ENCODE data around the gene TFF2. TPM values are rescaled to one million over a fixed set of nuclear protein-coding genes. Genes with fewer than 3 reads are reported as not detected.

The TFF2 gene
- total RNA-seq, 1 donor, result not detected

- H3K36me3 ChIP-seq (ENCODE audit: insufficient read depth, low read length), result no peaks in the 10 kb centered on the region
- peaks cover 5% of the 10 kb centered on the region for H3K27me3 ChIP-seq (ENCODE audit: insufficient read depth, low read length)
- no peak overlapping the region for H3K4me3 ChIP-seq (ENCODE audit: insufficient read depth, low read length)
- H2AFZ ChIP-seq (ENCODE audit: low read length), result no peak overlapping the region
- TF ChIP-seq CTCF (IDR thresholded peaks at IDR 0.05; ENCODE audit: extremely low read depth, low read depth, low read length), result no peak
- H3K27ac ChIP-seq (ENCODE audit: low read depth, low read length), result no peak overlapping the region
- DNase-seq (ENCODE audit: insufficient read length, low spot score, missing footprints), result no peak
- no peaks in the 10 kb centered on the region for H3K79me2 ChIP-seq (ENCODE audit: insufficient read depth, low read length)
- H3K9me3 ChIP-seq (ENCODE audit: low read depth, low read length), result no peaks in the 10 kb centered on the region
- H3K4me1 ChIP-seq (ENCODE audit: insufficient read depth, low read length), result no peaks in the 10 kb centered on the region
- no peaks in the 10 kb centered on the region for H4K20me1 ChIP-seq (ENCODE audit: insufficient read depth, low read length)
- H3K4me2 ChIP-seq (ENCODE audit: insufficient read depth, low read length), result no peak overlapping the region
These were observed 50.7 kb downstream of the TFF2 start for GRCh38 chr21:42300045-42300583.

GRCh38 chr21:42299324-42300044, 51.3 kb downstream of the TFF2 start:
- Histone ChIP-seq H2AFZ (ENCODE audit: low read length) (no peak overlapping the region), H4K20me1 (ENCODE audit: insufficient read depth, low read length) (no peaks in the 10 kb centered on the region), H3K4me3 (ENCODE audit: insufficient read depth, low read length) (no peak overlapping the region), H3K9me3 (ENCODE audit: low read depth, low read length) (no peaks in the 10 kb centered on the region), H3K79me2 (ENCODE audit: insufficient read depth, low read length) (no peaks in the 10 kb centered on the region), H3K36me3 (ENCODE audit: insufficient read depth, low read length) (no peaks in the 10 kb centered on the region), H3K27ac (ENCODE audit: low read depth, low read length) (no peak overlapping the region), H3K27me3 (ENCODE audit: insufficient read depth, low read length) (peaks cover 5% of the 10 kb centered on the region), H3K4me2 (ENCODE audit: insufficient read depth, low read length) (no peak overlapping the region), H3K4me1 (ENCODE audit: insufficient read depth, low read length) (no peaks in the 10 kb centered on the region)
- no peak for TF ChIP-seq CTCF (IDR thresholded peaks at IDR 0.05; ENCODE audit: extremely low read depth, low read depth, low read length)
- DNase-seq (ENCODE audit: insufficient read length, low spot score, missing footprints), result peak; percentile 59

- peak; percentile 29 for DNase-seq (ENCODE audit: insufficient read length, low spot score, missing footprints)
- Histone ChIP-seq H3K27me3 (ENCODE audit: insufficient read depth, low read length) (no peaks in the 10 kb centered on the region), H3K9me3 (ENCODE audit: low read depth, low read length) (no peaks in the 10 kb centered on the region), H3K4me3 (ENCODE audit: insufficient read depth, low read length) (no peak overlapping the region), H3K27ac (ENCODE audit: low read depth, low read length) (no peak overlapping the region), H3K36me3 (ENCODE audit: insufficient read depth, low read length) (no peaks in the 10 kb centered on the region), H2AFZ (ENCODE audit: low read length) (no peak overlapping the region), H4K20me1 (ENCODE audit: insufficient read depth, low read length) (no peaks in the 10 kb centered on the region), H3K79me2 (ENCODE audit: insufficient read depth, low read length) (no peaks in the 10 kb centered on the region), H3K4me1 (ENCODE audit: insufficient read depth, low read length) (no peaks in the 10 kb centered on the region), H3K4me2 (ENCODE audit: insufficient read depth, low read length) (no peak overlapping the region)
- no peak for TF ChIP-seq CTCF (IDR thresholded peaks at IDR 0.05; ENCODE audit: extremely low read depth, low read depth, low read length)
These were observed 52.1 kb downstream of the TFF2 start for GRCh38 chr21:42298657-42299056.

GRCh38 chr21:42298237-42298636, 52.6 kb downstream of the TFF2 start:
- no peaks in the 10 kb centered on the region for H3K36me3 ChIP-seq (ENCODE audit: insufficient read depth, low read length)
- peak; percentile 30 for DNase-seq (ENCODE audit: insufficient read length, low spot score, missing footprints)
- H3K4me3 ChIP-seq (ENCODE audit: insufficient read depth, low read length), result no peak overlapping the region
- no peaks in the 10 kb centered on the region for H3K4me1 ChIP-seq (ENCODE audit: insufficient read depth, low read length)
- no peak overlapping the region for H3K4me2 ChIP-seq (ENCODE audit: insufficient read depth, low read length)
- H3K9me3 ChIP-seq (ENCODE audit: low read depth, low read length), result no peaks in the 10 kb centered on the region
- no peak overlapping the region for H2AFZ ChIP-seq (ENCODE audit: low read length)
- no peaks in the 10 kb centered on the region for H3K27me3 ChIP-seq (ENCODE audit: insufficient read depth, low read length)
- no peak for TF ChIP-seq CTCF (IDR thresholded peaks at IDR 0.05; ENCODE audit: extremely low read depth, low read depth, low read length)
- no peaks in the 10 kb centered on the region for H4K20me1 ChIP-seq (ENCODE audit: insufficient read depth, low read length)
- no peak overlapping the region for H3K27ac ChIP-seq (ENCODE audit: low read depth, low read length)
- no peaks in the 10 kb centered on the region for H3K79me2 ChIP-seq (ENCODE audit: insufficient read depth, low read length)
